ENCODE results near the gene PLCZ1.
"Not testable (repeated sequence)": the region's sequence is repeated elsewhere in the genome, so short reads cannot be mapped to it uniquely, and the experiment has no call there.

DNA sequence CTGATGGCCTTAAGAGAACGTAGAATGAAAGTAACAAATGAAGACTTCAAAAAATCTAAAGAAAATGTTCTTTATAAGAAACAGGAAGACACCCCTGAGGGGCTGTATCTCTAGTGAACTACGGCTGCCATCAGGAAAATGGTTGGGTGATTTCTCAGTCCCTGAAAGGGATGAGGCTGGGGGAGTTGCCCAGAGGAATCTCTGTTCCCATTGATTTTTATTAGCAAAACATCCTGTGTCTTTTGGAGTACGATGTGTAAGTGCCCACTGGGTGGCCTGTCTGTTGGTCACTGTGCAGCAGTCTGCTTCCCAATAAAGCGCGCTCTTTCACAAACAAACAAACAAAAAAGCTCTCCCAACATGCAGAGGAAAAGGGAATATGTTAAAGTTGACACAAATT, 43.8 kb downstream of the PLCZ1 start:
- not testable (repeated sequence) for TF ChIP-seq EZH2 (IDR thresholded peaks at IDR 0.05; ENCODE audit: borderline replicate concordance, low read depth, low read length, poor library complexity, severe bottlenecking)
- TF ChIP-seq, protein P1, sequence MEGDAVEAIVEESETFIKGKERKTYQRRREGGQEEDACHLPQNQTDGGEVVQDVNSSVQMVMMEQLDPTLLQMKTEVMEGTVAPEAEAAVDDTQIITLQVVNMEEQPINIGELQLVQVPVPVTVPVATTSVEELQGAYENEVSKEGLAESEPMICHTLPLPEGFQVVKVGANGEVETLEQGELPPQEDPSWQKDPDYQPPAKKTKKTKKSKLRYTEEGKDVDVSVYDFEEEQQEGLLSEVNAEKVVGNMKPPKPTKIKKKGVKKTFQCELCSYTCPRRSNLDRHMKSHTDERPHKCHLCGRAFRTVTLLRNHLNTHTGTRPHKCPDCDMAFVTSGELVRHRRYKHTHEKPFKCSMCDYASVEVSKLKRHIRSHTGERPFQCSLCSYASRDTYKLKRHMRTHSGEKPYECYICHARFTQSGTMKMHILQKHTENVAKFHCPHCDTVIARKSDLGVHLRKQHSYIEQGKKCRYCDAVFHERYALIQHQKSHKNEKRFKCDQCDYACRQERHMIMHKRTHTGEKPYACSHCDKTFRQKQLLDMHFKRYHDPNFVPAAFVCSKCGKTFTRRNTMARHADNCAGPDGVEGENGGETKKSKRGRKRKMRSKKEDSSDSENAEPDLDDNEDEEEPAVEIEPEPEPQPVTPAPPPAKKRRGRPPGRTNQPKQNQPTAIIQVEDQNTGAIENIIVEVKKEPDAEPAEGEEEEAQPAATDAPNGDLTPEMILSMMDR (conservative IDR thresholded peaks at IDR 0.05; ENCODE audit: low read depth, low read length): not testable (repeated sequence)

Data from A673 (cell line).